Activated CD8-positive, alpha-beta memory T cell treated with anti-CD3 and anti-CD28 coated beads for 36 hours (primary cell): Measurements from ENCODE around the gene HOTAIR. TPM values are rescaled to one million over a fixed set of nuclear protein-coding genes. Genes with fewer than 3 reads are reported as not detected.

Experiments used
- CTCF ChIA-PET: fragments of 350-600 bp; sonication (Branson Sonifier 250); formaldehyde crosslinking; loops from one replicate; lab custom pipeline; 2021; ENCODE audit warnings: antibody characterized with exemption; lab: Charles Lee
- POLR2A ChIA-PET: fragments of 350-600 bp; sonication (Branson Sonifier 250); formaldehyde crosslinking; loops from one replicate; lab custom pipeline; 2021; ENCODE audit warnings: antibody characterized with exemption; lab: Charles Lee
- total RNA-seq, 2 experiments: library from RNA; stranded (reverse); gene quantifications; one replicate each; pipeline ENCODE4 v1.2.3, GENCODE V29; 2021

Gene HOTAIR
- total RNA-seq, 2 experiments from 2014 or later: not detected

DNA sequence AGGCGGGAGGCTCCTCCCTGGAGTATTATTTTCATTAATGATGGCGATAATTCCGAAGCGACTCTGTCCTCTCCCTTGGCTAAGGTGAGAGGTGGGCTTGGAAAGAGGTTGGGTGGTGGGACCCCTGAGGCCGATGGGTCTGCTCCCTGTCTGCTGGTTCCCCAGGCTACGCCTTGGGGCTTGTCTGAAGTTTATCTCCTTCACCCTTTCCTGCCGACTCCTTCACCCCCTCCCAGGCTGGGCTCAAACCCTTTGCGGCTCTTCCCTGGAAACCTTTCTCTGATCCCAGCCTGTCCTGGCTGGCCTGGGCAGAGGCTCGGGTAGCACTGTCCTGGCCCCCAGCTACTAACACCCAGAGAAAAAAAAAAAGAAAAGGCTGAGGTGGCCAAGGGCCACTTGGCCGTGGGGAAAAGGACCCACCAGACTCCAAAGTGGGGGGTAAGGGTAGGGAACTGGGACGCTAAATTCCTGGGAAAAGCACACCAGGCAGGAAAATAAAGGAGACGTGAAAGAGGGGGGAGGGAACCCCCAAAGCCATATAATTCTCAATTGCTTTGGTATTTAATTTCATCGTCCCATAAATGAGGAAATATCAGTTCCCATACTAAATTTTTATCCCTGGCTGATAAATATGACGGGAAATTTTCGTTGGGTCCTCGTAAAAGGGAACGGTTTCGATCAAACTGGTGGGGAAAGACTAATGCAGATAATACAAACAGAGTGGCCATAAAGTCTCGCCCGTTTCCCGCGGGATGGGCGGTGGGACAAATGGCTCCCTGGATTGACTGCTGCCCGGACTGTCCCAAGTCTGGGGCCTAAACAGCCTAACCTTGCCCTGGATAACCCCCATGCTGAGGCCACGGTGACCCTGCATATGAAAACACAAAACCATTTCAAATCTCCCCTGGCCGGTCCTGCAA is 8.2 kb upstream of the HOTAIR start:
- POLR2A ChIA-PET: no interaction called here
- CTCF ChIA-PET: interaction anchor here (0.6 kb wide), 1 partner anchor 49 kb away, joined by 3 read pairs; no protein-coding TSS in a partner anchor

DNA sequence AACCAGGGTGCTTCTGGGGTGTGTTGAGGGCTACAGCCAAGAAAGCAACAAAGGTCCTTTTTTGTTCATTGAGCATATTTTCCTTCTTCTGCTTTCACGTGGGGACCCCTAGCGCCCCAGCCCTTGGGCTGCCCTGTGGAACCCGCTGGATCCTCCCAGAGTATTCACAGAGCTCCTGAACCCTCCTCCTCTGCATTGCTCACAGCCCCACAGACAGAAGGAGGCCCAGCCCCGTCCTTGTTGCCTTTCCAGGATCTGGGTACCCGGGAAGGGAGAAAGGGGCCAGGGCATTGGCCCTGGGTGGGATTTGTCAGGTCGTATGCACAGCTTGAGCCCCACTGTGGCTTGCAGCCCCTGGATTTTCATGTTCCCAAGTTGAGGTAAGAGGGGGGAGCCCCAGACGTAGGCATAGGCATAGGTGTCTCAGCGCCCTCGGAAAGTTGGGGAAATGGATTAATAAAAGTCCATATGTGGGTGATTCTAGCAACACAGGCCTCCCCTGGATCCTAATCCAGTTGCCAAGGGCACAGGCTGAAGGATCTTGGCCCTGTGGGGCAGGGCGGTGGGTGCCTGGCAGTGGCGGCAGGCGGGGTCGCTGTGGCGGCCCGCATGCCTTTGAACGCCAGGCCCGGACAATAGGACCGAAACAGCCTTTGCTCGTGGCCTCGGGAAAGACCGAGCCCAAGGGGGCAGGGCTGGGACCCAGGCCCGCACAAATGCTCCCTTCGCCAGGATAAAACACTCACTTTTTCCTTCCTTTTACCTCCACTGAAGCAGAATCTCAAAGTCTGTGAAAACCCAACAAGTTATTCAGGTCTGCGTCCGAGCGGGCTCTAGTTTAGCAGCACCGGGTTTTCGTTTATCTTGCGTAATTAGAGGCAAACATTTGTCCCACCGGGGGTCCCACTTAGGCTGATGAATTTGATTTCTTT is 7.1 kb upstream of the HOTAIR start:
- POLR2A ChIA-PET: no interaction called here
- CTCF ChIA-PET: interaction anchor here (0.6 kb wide), 1 partner anchor 50 kb away, joined by 3 read pairs; no protein-coding TSS in a partner anchor

DNA sequence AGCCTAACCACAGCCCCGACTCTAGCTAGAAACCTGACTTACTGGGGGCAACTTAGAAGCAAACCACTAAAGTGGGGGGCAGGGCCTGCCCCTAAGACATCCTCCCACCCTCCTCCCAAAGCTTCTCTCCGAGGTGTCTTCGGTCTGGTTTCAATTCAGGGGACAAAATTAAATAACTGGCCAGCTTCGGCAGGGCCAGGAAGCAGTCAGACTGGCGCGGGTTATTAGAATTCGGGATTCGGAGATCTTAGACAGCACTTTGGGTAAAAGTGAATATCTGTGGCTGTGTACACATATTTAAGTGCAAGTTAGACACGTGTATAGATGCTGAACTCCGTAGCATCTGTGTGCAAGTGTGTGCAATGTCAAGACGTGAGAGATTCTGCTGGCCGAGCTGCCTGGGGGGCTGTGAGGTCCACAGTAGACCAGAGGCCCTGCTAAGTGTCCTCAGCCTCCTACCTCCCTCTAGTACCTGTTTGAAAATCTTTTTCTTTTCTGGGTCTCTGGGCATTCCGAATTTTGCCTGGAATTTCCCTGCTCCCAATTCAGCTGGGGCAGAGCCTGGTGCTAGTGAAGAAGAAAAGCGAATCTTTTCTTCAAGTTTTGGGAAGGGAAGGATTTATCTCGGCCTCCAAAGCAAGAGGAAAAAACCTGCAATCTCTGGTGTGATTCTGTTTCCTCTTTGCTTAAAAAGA is 6.2 kb upstream of the HOTAIR start:
- POLR2A ChIA-PET: no interaction called here
- CTCF ChIA-PET: no interaction called here

DNA sequence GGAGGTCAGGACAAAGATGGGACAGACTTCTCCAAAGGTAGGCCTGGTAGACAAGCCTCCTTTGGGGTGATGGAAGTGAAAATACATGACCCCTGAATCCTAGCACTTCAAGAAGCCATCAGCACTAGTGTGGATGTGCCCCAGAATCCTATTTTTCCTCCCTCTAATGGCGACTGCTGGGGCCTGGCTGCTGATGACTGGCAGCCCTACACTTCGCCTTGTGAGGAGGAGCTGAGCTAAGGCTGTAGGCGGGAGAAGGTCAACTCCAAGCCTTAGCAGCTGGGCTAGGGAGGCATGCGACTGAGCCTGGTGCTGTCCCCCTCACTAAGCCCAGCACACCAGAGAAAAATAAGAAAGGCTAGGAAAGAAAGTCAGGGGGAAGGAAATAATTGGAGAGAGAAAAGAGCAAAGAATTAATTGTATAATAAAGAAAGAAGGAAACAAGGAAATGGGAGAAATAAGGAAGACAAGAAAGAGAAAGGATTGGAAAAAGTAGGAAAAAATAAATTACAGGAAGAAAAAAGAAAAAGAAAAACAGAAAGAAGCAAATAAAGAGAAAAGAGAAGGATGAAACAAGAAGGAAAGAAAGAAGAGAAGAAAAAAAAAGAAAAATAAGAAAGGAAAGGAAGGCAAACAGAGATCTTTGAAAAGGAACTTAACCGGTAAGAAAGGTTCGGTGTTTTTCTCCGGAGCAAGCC is 5.5 kb upstream of the HOTAIR start:
- ChIA-PET CTCF (no interaction called here), POLR2A (no interaction called here)

DNA sequence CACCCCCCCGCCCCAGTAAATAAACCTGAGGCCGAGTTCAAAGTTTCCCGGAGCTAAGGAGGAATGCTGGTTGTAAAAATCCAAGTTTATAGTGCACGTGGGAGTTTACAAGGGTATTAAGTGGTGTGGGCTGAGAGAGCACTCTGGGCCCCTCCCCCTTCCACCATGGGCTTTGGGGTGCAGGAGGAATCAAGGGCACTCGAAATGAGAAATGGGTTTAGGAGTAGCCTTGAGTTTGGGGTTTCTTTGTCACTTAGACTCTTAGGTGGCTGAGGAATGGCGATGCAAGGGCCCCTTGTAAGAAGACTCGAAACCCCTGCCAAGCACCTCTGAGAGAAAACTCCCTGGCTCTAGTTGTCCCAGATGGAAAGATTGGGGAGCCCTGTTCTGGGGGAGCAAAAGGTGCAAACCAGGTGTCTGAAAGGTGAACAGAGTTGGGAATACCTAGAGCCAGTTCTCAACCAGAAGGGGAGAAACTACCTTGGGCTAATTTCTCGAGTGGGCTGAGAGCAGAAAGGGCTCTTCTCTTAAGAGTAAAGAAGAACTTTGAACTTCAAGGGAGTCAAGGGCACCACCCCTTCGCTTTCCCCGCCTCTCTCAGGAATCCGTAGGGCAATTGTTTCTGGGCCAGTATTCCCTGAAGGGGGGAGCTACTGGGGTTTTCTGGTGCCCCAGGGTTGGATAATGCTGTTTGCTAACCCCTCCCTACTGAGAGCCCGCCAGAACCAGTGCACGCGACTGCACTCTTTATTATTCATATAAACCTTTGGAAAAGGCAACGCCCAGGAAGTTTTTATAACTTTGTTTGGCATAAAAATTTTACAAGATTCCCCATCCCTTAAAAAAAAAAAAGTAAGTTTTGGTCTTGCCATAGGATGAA is 4.0 kb upstream of the HOTAIR start:
- ChIA-PET CTCF (interaction anchor here (0.6 kb wide), 2 partner anchors 224 to 287 kb away, joined by 3 read pairs; no protein-coding TSS in a partner anchor), POLR2A (no interaction called here)

DNA sequence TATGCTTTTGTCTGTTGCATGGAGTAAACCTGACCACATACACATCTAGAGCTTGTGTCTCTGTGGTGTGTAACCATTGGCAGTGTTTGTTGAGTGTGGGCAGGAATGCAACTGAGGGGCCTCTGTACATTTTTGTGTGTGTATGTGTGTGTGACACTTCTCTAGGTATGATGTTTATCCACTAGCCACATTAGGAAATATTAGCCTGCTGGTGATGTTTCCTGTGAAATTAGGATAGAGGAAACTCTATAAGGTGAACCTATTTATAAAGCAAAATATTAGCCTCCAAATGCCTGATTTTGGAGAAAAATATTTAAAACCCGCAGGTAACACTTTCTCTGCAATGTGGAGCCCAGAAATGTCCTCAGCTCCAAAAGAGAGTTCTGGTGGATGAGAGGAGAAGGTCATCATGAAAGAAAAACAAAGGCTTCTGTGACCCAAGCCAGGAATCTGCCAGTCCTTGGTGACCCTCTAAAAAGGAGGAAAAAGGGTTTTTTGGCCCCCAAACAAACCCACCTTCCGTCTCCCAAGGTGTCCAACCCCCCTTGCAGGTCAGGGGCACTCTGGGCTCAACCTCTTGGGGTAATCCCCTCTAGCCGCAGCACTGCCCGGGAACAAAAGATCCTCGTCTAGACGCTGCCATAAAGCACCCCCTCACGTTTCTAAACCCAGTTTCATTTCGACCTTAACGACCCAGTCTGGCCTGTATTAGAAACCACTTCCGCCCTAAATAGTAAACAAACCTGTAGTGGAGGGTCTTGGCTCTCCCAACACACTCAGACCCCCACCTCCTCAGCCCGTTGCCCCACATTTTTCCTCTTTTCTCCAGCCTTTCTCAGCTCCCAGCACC is 3.1 kb upstream of the HOTAIR start:
- CTCF ChIA-PET: interaction anchor here (0.6 kb wide), 1 partner anchor 224 kb away, joined by 3 read pairs; no protein-coding TSS in a partner anchor

DNA sequence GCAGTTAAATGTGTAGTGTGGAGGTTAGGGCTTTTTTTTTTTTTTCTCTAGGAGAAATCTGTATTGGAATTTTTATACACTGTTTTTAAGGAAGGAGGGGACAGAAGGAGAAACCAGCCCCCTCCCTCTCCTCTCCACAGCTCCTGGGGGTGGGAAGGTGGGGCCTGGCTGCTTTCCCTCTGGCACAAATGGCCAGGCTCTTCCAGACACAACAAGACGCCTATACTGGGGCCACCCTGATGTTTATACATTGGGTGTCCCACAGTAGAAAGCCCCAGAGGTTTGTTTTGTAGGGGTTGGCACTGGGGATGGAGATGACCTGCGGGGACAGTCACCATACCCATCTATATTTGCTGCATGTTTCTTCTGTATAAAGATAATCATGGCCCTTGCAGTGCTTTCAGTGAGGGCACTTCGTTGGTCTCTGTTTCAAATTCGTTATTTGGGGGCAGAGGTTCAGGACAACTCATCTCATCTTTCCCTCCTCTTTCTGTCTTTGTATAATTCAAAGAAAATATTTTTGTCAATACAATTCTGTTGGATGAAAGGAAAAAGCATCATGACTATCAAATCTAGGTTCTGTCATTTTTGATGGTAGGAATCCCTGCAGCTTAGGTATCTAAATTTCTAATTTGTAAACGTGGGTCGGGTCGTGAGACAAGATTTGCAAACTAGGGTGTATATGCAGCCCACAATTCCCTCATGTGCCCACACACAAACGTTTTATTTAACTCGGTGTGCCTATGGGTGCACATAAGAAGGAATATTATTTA is 2.3 kb upstream of the HOTAIR start:
- ChIA-PET POLR2A (no interaction called here), CTCF (no interaction called here)

More for the DNA sequence above, 3.1 kb upstream of the HOTAIR start:
- POLR2A ChIA-PET: no interaction called here

DNA sequence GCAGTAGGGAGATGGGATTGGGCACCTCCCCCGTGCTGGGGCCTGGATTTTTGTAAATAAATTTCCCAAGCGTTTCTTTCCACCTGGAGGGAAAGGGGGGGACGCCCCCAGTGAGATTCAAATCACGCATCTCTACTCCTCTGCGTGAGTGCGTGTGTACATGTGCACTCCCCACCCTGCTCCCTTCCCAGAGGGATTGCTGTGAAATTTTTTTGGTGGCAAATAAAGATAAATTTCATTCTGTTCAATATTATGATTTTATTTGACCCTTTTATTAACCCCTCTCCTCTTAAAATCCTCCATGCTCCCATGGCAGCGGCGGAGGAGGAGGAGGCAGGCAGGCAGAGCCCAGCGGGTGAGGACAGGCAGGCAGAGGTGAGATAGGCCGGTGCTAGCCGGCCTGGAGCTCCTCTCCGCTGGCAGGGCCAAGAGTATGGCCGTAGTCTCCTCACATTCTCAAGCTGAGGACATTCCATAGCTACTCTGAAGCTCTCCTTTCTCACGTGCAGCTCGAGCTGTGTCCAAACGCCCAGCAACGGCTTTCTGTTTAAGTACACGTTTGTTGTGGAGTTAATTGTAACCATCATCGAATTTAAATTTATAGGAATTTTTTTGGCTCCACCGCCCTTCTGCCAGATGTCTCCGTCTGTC is 1.5 kb upstream of the HOTAIR start:
- POLR2A ChIA-PET: interaction anchor here (0.6 kb wide), 1 partner anchor 215 kb away, joined by 4 read pairs; no protein-coding TSS in a partner anchor
- CTCF ChIA-PET: interaction anchor here (1.2 kb wide), 1 partner anchor 29 kb away, joined by 3 read pairs; no protein-coding TSS in a partner anchor

DNA sequence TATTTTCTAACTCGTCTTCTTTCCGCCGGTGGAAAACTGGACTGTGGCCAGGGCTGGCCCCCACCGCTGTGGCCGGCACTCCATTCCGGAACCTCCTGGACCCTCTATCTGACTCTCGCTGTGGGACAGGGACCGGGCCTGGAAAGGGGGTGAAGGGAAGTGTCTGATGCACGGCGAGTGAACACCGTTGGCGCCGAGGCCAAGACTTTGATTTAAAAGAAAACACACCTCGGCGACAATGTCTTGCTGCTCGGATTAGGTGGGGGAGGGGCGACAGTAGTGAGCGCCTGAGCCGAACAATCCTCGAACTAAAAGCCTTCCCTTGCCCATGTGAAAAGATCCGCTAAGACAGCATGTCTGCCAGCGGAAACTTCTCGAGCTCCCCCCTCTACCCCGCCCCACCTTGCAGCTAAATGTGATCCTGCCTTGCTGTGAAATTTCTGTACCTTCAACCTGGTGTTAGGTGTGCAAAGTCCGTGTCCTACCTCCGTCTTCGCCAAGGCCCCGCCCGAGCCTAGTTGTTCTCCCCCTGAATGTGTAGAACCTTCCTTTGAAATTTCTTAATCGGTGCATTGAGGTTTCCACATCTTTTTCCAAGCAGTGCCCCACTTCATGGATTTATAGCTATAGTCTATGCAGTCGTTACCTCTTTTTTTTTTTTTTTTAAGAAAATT is 862 bp upstream of the HOTAIR start:
- ChIA-PET POLR2A (interaction anchor here (0.6 kb wide), 1 partner anchor 216 kb away, joined by 4 read pairs; no protein-coding TSS in a partner anchor), CTCF (interaction anchor here (0.6 to 1.2 kb wide), 2 partner anchors 30 to 169 kb away, joined by 3 to 4 read pairs; no protein-coding TSS in a partner anchor)

DNA sequence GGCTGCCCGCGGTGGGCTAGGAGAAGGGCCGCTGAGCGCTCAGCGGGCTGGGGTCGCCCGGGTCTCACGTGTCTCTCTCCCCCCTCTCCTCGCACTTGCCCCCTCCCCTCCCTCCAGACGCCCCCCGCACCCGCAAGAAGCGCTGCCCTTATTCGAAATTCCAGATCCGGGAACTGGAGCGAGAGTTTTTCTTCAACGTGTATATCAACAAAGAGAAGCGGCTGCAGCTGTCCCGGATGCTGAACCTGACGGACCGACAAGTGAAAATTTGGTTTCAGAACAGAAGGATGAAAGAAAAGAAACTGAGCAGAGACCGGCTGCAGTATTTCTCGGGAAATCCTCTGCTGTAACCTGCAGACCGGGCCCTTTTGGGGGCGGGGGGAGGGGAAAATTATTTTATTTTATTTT is 314 bp upstream of the HOTAIR start:
- POLR2A ChIA-PET: no interaction called here

DNA sequence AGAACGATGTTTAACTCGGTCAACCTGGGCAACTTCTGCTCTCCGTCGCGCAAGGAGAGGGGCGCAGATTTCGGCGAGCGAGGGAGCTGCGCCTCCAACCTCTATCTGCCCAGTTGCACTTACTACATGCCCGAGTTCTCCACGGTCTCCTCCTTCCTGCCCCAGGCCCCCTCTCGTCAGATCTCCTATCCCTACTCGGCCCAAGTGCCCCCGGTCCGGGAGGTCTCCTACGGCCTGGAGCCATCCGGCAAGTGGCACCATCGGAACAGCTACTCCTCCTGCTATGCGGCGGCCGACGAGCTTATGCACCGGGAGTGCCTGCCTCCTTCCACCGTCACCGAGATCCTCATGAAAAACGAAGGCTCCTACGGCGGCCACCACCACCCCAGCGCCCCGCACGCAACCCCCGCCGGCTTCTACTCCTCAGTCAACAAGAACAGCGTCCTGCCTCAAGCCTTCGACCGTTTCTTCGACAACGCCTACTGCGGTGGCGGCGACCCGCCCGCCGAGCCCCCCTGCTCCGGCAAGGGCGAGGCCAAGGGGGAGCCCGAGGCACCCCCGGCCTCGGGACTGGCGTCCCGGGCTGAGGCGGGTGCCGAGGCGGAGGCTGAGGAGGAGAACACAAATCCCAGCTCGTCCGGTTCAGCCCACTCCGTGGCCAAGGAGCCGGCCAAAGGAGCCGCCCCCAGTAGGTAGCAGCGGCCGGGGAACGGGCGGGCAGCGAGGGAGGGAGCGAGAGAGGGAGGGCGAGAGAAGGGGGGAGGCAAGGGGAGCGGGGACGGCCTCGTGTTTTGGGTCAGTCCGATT is 1.3 kb downstream of the HOTAIR start:
- POLR2A ChIA-PET: no interaction called here
- CTCF ChIA-PET: no interaction called here

More for the DNA sequence above, 314 bp upstream of the HOTAIR start:
- CTCF ChIA-PET: interaction anchor here (0.6 to 1.2 kb wide), 2 partner anchors 31 to 168 kb away, joined by 3 to 4 read pairs; no protein-coding TSS in a partner anchor

DNA sequence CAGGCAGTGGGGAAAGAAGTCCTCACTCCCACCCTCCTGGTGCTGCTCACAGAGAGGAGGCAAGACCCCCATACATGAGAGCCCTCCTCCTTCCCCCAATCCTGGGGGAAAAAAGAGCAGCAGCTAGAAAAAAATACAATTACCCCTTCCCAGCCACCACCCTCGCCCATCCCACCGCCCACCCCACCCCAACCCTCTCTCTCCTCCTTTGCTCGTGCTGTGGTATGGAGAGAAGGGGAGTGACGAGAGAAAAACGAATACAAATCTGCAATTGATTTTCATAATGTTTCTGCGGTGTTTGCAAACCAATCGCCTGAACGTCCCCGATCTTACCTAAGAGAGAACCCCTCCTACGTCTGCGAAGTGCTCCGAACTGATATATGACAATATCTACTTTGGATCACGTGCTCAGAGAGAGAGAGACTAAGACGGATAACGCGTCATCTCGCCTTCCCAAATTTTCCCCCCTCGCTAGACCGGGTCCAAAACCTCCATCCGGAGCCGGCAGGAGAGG is 2.0 kb downstream of the HOTAIR start, which contains the start of gene HOXC11:
TSS of gene HOXC11 (plus strand) at position 405 of the 514 bp plus-strand sequence. CDS start 116 bp downstream, outside the sequence.
- POLR2A ChIA-PET: no interaction called here
- CTCF ChIA-PET: interaction anchor here (0.8 to 1.0 kb wide), 2 partner anchors 13 to 60 kb away, joined by 4 to 6 read pairs; no protein-coding TSS in a partner anchor

DNA sequence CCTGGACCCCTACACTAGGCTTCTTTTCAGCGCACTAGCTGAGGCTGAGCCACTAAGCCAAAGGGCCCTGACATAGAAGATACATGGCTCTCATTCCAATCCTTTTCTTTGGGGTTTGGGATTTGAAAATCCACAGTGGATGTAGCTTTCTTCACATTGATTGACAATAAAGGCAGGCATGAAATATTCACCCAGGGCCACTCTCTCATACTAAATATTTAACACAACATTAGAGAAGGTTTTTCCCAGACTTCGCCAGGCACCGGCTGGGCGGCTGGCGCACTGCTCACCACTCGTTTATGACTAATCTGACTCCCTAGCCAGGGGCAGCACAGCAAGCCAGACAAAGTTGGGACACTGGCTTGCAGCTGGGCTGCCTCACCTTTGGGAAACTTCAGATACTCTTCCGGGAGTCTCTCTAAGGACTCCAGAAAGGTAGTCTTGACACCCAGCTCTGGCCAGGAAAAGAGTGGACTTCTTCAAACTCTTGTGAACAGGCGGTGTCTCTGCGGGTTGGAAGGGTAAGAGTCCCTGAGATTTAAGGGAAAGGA is 2.5 kb downstream of the HOTAIR start:
- ChIA-PET POLR2A (no interaction called here), CTCF (interaction anchor here (0.8 to 1.3 kb wide), 3 partner anchors 14 to 60 kb away, joined by 3 to 6 read pairs (median 4); no protein-coding TSS in a partner anchor)
